Activated CD4-positive, alpha-beta T cell treated with anti-CD3 and anti-CD28 coated beads for 48 hours (primary cell): ENCODE measurements around the gene APMAP.

ENCODE experiments used
- DNase-seq: peaks from one replicate; pipeline ENCODE4 v3.0.0-alpha.2; 2020

APMAP gene

DNA sequence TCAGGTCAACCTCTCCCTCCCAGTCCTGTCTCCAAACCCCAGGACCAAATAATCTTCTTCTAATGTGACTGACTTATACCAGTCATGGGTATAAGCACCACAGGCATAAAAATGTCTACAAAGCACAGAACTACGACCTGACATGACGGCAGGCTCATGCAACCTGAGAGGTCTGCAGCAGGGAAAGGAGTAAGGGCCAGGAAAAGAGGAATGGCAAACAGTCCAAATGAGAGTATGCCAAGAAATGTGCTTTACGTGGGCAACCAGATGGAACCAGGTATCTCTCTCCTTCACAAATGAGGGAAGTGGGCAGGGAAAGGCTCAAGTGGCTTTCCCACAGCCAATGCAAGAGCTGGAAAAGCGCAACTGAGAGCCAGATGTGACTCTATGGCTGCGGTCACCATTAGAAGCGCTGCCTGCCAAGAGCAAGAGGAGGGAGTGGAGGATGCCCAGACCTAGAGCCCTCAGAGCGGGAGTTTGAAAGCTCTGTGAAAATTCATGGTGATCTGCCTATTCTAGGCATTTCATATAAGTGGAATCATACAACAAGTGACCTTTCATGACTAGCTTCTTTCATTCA is 6.0 kb downstream of the APMAP start:
- no peak for DNase-seq

DNA sequence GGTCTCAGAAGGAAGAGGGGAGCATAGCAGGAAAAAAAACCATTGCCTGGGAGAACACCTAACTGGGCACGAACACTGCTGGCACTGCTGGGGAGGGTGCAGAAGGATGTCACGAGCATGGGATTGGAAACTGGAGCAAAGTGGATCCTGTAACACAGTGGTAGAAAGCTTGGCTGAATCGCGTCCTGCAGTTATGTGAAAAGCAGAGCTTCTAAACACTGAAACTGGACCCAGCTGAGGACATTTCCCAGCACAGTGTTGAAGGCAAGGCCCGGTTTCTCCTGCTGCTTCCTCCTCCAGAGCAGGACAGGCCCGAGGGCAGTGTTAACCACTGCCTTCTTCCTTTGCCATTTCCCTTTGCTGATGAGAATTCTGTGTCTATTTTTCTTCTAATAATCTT is 6.7 kb downstream of the APMAP start:
- no peak for DNase-seq

DNA sequence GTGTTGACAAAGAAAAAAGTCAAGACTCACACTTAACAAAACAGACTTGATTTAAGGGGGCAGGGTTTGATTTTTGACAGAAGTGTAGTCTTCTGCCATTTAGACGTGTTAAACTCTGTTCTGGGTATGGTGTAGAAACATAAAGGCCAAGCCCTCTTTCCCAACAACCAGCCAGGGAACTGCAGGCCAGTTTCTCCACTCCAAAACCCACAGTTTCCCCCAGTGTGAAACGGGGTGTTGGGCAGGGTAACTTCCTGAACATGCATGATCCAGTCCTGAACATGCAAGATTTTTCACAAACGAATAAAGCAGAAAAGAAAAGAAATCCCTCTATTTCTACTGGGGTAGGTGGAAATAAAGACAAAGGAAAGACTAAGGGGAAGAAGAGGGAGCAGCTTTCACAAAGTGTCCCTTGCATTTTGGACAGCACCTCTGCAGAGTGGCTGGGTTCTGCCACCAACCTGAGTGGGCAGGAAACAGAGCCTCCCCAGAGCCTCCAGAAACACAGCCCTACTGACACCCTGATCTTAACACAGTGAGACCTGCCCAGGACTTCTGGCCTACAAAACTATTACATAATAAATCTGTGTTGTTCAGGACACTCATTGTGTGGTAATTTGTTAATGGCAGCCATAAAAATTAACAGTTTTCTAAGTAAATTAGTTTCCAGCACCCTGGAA is 7.5 kb downstream of the APMAP start:
- no peak for DNase-seq

GRCh38 chr20:24983896-24984295 is 8.7 kb downstream of the APMAP start:
- DNase-seq = no peak

- DNase-seq = no peak
Observed at GRCh38 chr20:24981790-24982189, 10.8 kb downstream of the APMAP start.

GRCh38 chr20:24981282-24981681 is 11.3 kb downstream of the APMAP start:
- DNase-seq = no peak

GRCh38 chr20:24980291-24981053 is 12.1 kb downstream of the APMAP start:
- DNase-seq = no peak

DNA sequence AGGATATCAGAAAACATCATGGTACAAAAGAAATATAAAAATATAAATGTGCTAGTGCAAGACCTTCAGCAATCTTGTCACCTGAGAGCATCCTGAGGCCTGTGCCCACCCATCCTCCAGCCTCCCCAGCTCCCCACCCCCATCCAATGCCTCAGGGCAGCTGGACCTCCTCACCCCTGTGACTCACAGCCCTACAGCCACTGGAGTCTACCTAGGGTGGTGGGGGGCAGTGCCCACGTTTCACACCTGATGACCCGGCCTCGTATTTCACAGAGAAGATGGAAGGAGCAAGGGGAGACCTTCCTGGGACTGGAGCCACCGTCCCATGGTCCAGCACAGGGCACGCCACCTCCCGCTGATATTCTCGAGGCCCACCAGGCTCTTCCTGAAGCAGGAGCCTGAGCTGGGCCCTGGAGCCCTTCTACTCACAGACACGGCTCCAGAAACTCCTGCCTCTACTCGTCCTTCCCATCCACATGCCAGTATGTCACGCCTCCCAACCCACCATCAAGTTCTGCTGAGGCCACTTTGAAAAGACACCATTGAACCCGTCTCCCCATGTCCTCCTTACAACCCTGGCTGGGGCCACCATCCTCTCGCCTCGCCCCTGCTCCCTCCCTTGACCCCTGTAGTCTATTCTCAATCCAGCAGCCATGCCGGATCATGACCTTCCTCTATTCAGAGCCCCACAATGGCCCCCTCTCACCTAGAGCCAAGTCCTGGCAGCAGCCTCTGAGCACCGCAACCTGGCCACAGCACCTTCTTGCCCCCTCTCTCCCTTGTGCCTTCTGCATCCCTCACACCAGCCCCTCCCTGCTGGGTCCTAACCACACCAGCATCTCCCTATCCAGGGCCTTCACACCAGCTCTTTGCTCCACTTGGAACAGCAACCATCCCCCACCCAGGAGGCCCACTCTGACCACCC is 13.3 kb downstream of the APMAP start:
- no peak for DNase-seq

- DNase-seq = no peak
Observed at GRCh38 chr20:24978513-24978912, 14.0 kb downstream of the APMAP start.

DNA sequence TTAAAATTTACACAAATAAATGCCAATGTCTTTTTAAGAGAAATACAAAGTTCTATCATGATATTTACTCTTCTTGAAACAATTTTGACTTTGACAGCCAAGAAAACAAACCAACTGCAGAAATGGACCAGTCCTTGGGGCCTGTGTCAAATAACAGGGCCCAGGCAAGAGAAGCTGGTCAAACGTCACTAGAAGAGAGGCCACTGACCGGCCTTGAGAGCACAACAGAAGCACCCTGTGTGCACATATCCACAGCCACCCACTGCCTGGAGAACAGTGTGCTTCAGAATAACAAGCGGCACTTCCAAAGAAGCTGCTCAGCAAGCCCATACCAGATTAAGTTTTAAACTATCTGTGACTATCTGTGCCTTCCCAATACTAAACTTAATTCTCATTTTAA is 14.8 kb downstream of the APMAP start:
- no peak for DNase-seq

DNA sequence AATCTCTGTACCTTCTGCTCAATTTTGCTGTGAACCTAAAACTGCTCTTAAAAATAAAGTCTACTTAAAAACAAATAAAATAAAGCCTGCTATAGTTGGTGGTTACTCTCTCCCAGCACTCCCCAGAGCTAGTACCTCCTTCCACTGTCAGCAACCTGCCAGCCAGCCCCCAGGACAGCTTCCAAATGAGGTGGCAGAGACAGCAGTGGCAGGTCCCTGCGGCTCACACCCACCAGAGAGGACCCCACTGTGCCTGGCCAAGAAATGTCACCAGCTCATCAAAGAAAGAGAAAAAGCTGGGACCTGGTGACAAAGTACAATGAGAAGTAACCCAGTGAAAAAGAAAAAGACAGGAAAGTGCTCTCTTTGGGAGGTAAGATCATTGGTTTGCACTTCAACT is 15.2 kb downstream of the APMAP start:
- no peak for DNase-seq

DNA sequence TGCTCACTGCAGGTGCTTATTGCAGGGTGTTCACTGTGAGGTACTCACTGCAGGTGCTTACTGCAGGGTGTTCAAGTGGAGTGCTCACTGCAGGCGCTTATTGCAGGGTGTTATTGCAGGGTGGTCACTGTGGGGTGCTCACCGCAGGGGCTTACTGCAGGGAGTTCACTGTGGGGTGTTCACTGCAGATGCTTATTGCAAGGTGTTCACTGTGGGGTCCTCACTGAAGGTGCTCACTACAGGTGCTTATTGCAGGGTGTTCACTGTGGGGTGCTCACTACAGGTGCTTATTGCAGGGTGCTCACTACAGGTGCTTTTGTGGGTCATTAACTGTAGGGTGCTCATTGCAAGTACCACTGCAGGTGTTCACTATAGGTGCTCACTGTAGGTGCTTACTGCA is 20.2 kb downstream of the APMAP start:
- DNase-seq = no peak

DNA sequence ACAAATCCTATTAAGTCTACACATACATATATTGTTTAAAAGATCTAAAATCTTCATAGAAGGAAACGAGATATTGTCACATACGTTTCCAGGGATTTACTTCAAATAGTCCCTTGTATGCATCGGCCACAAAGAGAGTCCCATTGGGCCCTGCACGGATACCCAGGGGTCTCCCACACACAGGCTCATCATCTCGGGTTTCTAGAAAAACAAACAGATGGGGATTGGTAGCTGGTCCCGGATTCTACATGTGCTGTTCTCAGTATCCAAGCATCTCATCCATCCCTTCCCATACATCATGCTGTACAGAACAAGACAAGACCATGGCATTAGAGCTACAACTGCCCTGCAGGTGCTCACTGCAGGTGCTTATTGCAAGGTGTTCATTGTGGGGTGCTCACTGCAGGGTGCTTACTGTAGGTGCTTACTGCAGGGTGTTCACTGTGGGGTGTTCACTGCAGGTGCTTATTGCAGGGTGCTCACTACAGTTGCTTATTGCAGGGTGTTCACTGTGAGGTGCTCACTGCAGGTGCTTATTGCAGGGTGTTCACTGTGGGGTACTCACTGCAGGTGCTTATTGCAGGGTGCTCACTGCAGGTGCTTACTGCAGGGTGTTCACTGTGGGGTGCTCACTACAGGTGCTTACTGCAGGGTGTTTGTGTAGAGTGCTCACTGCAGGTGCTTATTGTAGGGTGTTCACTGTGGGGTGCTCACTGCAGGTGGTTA is 21.0 kb downstream of the APMAP start:
- DNase-seq = no peak

DNA sequence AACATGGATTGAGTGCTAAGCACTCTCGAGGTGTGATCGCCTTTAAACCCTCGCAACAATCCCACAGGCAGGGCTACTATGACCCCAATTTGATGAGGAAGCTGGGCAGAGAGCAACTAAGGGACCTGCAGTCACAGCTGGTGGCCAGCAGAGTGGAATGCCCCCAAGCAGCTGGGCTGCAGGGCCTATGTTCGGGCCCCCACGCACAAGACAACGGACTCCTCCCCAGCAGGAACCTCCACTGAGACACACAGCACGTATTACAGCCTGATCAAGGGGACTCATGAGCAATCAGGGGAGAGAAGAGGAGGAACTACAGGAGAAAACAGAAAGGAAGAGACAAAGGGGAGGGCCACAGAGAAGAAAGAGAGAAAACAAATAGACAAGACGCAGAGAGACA is 21.8 kb downstream of the APMAP start:
- no peak for DNase-seq

DNA sequence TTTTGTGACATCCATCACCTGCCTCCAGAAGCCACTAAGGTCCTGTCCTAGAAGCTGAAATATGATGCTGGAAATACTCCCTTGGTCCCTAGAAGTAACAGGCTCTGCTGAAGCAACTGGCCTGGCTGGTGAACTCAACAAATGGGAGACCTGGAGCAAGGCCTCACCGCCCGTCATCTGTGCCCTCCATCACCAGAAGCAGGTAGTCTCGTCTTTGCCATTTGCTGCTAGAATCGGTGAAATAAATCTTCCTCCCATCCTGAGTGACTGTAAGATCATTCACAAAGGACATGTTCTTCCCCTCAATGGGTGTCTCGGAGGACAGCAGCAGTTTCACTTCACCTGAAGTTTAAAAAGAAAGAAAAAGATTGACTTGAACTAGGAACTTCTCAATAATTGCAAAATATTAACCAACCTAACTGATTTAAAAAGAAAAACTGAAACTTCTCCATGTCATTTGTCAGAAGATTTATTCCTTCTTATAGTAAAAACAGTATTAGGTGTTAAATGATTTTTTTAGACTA is 22.5 kb downstream of the APMAP start:
- DNase-seq = no peak

- no peak for DNase-seq
Observed at GRCh38 chr20:24969186-24970029, 23.1 kb downstream of the APMAP start.

- no peak for DNase-seq
Observed at GRCh38 chr20:24968278-24968800, 24.2 kb downstream of the APMAP start.

GRCh38 chr20:24966317-24967012 is 26.1 kb downstream of the APMAP start:
- no peak for DNase-seq

GRCh38 chr20:24965065-24965919 is 27.3 kb downstream of the APMAP start:
- no peak for DNase-seq

GRCh38 chr20:24964506-24964840 is 28.1 kb downstream of the APMAP start:
- DNase-seq = no peak
